ENCODE measurements around the gene DPY19L1.

The DPY19L1 gene

GRCh38 chr7:34931739-34932138 is 105.5 kb downstream of the DPY19L1 start:
- TF ChIP-seq POLR2AphosphoS5 (IDR thresholded peaks at IDR 0.05; ENCODE audit: low read depth, low read length), result no peak
- no peak for TF ChIP-seq TAF1 (IDR thresholded peaks at IDR 0.05; ENCODE audit: borderline replicate concordance, insufficient read depth, low read length)
- TF ChIP-seq SIN3A (IDR thresholded peaks at IDR 0.05; ENCODE audit: borderline replicate concordance, insufficient read depth, low read length), result no peak
- TF ChIP-seq FOXP2 (optimal IDR thresholded peaks at IDR 0.05; ENCODE audit: borderline replicate concordance, extremely low read depth, extremely low read length, insufficient read depth), result no peak
- TF ChIP-seq REST (IDR thresholded peaks at IDR 0.05; ENCODE audit: insufficient read depth in 1 of 2, low read depth in 2 of 2, low read length in 2 of 2), result no peak

- TF ChIP-seq REST (IDR thresholded peaks at IDR 0.05; ENCODE audit: insufficient read depth in 1 of 2, low read depth in 2 of 2, low read length in 2 of 2), result no peak
- TF ChIP-seq POLR2AphosphoS5 (IDR thresholded peaks at IDR 0.05; ENCODE audit: low read depth, low read length), result no peak
- TF ChIP-seq TAF1 (IDR thresholded peaks at IDR 0.05; ENCODE audit: borderline replicate concordance, insufficient read depth, low read length), result no peak
- TF ChIP-seq FOXP2 (optimal IDR thresholded peaks at IDR 0.05; ENCODE audit: borderline replicate concordance, extremely low read depth, extremely low read length, insufficient read depth), result no peak
- no peak for TF ChIP-seq SIN3A (IDR thresholded peaks at IDR 0.05; ENCODE audit: borderline replicate concordance, insufficient read depth, low read length)
Measured at GRCh38 chr7:34928560-34928959, 108.7 kb downstream of the DPY19L1 start.

GRCh38 chr7:34928052-34928451 is 109.2 kb downstream of the DPY19L1 start:
- TF ChIP-seq FOXP2 (optimal IDR thresholded peaks at IDR 0.05; ENCODE audit: borderline replicate concordance, extremely low read depth, extremely low read length, insufficient read depth) (no peak), POLR2AphosphoS5 (IDR thresholded peaks at IDR 0.05; ENCODE audit: low read depth, low read length) (no peak), TAF1 (IDR thresholded peaks at IDR 0.05; ENCODE audit: borderline replicate concordance, insufficient read depth, low read length) (no peak), REST (IDR thresholded peaks at IDR 0.05; ENCODE audit: insufficient read depth in 1 of 2, low read depth in 2 of 2, low read length in 2 of 2) (no peak), SIN3A (IDR thresholded peaks at IDR 0.05; ENCODE audit: borderline replicate concordance, insufficient read depth, low read length) (no peak)

GRCh38 chr7:34916267-34916666 is 121.0 kb downstream of the DPY19L1 start:
- no peak for TF ChIP-seq SIN3A (IDR thresholded peaks at IDR 0.05; ENCODE audit: borderline replicate concordance, insufficient read depth, low read length)
- TF ChIP-seq REST (IDR thresholded peaks at IDR 0.05; ENCODE audit: insufficient read depth in 1 of 2, low read depth in 2 of 2, low read length in 2 of 2), result no peak
- TF ChIP-seq FOXP2 (optimal IDR thresholded peaks at IDR 0.05; ENCODE audit: borderline replicate concordance, extremely low read depth, extremely low read length, insufficient read depth), result no peak
- no peak for TF ChIP-seq POLR2AphosphoS5 (IDR thresholded peaks at IDR 0.05; ENCODE audit: low read depth, low read length)
- no peak for TF ChIP-seq TAF1 (IDR thresholded peaks at IDR 0.05; ENCODE audit: borderline replicate concordance, insufficient read depth, low read length)

- TF ChIP-seq FOXP2 (optimal IDR thresholded peaks at IDR 0.05; ENCODE audit: borderline replicate concordance, extremely low read depth, extremely low read length, insufficient read depth), result no peak
- no peak for TF ChIP-seq SIN3A (IDR thresholded peaks at IDR 0.05; ENCODE audit: borderline replicate concordance, insufficient read depth, low read length)
- TF ChIP-seq POLR2AphosphoS5 (IDR thresholded peaks at IDR 0.05; ENCODE audit: low read depth, low read length), result no peak
- no peak for TF ChIP-seq TAF1 (IDR thresholded peaks at IDR 0.05; ENCODE audit: borderline replicate concordance, insufficient read depth, low read length)
- no peak for TF ChIP-seq REST (IDR thresholded peaks at IDR 0.05; ENCODE audit: insufficient read depth in 1 of 2, low read depth in 2 of 2, low read length in 2 of 2)
Measured at GRCh38 chr7:34912236-34912635, 125.0 kb downstream of the DPY19L1 start.
